T47D (cell line): ENCODE results near the gene CRKL.
"Not testable (repeated sequence)": the region's sequence is repeated elsewhere in the genome, so short reads cannot be mapped to it uniquely, and the experiment has no call there.

Source experiments
- DNase-seq, 2 experiments: peaks; one replicate each; pipeline versions ENCODE4 v3.0.0 to v3.0.0-alpha.2; 2011 to 2012; ENCODE audit warnings: low read depth in 1 of 2, low spot score in 1 of 2
- JUND ChIP-seq: IDR thresholded peaks from 2 replicates; pipeline ENCODE4 v1.6.1; 2012; ENCODE audit warnings: low read depth
- in situ Hi-C: cut with HindIII; loops from 2 replicates; pipeline ENCODE4 v1.10.0; 2016; ENCODE audit warnings: low sequenced_read_pairs, low pct_unique_long_range_greater_than_20kb

Gene CRKL

DNA sequence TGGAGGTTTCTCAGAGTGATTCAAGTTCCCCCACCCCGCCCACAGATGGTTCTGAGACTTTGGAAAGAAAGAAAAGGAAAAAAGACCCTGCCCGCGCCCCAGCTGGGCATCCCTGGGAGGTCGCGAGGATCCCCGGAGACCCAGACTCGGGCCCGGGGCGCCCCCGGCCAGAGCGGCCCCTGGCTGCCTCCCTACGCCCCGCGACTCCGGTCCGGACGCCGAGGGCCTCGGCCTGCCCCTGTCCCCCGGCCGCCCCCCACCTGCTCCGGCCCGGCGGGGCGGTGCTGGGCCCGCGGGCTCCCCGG is 47.5 kb downstream of the CRKL start:
- no peak for TF ChIP-seq JUND

DNA sequence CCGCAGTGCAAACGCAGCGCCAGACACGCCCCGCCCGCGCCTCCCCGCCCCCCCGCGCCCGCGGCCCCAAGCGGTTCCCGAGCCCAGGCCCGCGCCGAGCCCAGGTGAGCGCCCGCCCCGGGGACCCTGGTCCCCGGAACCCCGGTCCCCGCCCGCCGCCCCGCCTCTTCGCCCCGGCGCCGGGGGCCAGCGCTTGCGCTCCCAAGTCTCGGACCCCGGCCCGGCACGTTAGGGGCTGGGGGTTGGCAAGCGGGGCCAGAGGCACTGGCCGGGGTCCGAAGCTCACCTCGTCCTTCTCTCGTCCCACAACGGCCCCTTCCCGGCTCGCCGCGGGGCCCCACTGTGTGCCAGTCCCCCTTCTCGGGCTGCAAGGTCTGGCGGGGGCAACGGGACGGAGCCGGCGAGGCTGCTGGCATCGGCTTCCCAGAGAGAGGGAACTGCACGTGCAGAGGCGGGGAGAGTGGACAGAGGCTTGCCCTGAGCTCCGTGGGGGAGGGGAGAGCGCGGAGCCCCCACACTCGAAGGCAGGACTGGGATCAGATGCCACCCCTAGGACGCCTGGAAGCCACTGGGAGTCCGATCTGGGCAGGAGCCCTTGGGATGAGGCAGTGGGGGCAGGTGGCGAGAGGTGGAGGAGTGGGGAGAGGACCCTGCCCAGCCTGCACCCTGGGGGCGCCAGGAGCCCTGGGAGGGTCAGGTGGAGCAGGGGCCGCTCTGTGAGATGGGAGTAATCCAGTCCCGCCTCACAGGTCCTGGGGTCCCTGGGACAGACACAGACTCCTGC is 48.1 kb downstream of the CRKL start:
- TF ChIP-seq JUND = no peak
- no peak for DNase-seq
- in situ Hi-C loops = no loop called here

More for the DNA sequence above, 47.5 kb downstream of the CRKL start:
- in situ Hi-C loops = no loop called here
- no peak for DNase-seq

DNA sequence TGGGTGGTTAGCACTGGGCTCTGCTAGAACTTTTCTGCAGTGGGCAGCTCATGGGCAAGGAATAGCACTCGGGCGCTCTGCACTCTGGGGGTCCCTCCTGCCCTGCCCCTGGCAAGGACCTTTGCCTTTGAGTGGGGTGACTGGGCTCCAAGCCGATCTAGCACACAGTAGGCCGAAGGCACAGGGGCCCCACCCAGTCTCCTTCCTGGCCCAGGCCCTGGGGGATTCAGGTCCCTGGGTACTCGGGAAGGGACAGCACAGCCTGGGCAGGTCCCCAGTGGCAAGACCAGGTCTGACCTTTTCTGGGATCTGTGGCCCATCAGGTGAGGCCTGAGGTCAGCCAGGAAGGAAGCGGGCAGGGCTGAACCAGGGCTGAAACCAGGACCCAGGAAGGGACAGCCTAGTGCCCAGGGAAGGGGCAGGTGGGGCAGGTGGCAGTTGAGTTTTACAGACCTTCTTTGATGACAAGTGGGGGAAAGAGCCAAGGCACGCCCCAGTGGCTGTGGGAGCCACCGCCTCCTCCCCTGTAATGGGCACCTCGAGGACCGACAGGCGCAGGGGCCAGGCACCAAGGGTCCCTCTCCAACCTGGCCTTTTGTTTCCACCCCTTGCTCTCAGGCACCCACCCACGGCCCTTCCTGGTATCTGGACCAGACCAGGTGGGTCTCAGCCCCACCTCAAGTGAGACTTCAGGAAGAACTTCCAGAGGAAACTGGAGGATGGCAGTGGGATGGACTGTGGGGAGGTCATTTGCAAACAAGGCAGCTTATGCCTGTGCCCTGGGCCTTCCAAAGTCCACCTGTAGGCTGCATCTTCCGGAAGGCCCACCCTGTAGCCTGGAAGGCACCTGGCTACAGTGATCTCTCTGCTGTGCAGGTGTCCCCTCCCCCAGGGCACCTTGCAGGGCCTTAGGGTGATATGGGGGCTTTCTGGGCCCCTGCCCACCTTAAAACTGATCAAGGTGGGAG is 49.0 kb downstream of the CRKL start:
- DNase-seq = no peak
- no peak for TF ChIP-seq JUND
- in situ Hi-C loops = no loop called here

DNA sequence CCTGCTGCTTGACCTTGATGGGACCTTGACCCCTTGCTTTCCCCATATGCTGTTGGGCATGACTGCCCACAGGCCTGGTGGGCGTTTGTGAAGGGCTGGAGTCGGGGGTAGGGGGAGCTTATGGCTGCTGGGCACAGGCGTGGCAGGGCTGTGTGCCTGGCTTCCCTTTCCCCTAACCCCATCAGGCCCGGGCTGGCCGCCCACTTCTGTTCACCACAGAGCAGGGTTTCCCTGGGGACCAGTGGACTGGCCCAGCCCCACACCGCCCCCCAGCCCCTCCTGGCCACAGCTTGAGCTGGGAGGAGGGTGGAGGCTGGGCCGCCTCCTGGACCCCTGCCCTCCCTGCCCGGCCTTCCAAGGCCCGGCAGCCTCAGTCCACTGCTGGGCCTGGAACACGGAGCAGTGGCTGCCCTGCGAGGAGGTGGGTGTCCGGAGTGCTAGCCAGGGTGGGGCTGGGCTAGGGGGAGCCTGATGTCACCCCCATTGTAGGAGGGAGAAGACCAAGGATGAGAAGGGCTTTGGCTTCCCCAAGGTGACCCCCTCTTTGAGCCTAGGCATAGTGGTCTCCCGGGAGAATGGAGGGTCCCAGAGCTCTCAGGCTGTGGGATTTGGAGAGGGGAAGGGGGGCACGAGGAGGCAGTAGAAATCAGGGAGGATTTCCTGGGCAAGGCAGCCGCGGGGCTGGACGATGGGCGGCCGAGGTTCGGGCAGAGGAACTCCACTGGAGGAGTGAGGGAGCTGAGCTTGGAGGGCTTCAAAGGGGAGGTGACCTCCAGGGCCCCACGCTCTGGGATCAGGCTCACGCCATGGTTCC is 49.9 kb downstream of the CRKL start, which contains the start of gene AIFM3:
Gene AIFM3 (plus strand): TSS at position 373 of the 814 bp plus-strand sequence. CDS start 690 bp downstream, outside the sequence.
- TF ChIP-seq JUND = no peak
- in situ Hi-C loops = no loop called here
- DNase-seq = no peak

DNA sequence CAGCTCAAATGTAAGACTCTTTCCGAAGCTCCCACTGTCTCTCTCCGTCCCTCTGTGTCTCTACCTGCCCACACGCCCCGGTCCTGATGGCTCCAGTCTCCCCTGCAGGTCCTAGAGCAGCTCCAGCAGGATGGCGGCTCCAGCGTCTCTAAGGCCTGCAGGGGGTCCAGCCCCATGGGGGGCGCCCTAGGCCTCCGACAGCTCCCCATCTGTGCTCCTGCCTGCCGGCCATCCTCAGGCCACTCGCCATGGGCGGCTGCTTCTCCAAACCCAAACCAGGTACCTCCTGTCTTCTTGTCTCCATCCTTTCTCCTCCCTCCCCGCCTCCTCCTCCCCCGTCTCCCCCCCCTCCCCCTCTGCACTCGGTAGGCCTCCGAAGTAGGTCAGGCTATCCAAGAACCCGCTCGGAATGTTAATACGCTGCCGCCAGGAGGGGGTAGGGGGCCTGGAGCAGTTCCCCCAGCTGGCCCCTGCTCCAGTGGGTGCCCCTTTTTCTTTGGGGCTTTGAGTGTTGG is 50.5 kb downstream of the CRKL start:
- no peak for DNase-seq
- no peak for TF ChIP-seq JUND
- in situ Hi-C loops = no loop called here

DNA sequence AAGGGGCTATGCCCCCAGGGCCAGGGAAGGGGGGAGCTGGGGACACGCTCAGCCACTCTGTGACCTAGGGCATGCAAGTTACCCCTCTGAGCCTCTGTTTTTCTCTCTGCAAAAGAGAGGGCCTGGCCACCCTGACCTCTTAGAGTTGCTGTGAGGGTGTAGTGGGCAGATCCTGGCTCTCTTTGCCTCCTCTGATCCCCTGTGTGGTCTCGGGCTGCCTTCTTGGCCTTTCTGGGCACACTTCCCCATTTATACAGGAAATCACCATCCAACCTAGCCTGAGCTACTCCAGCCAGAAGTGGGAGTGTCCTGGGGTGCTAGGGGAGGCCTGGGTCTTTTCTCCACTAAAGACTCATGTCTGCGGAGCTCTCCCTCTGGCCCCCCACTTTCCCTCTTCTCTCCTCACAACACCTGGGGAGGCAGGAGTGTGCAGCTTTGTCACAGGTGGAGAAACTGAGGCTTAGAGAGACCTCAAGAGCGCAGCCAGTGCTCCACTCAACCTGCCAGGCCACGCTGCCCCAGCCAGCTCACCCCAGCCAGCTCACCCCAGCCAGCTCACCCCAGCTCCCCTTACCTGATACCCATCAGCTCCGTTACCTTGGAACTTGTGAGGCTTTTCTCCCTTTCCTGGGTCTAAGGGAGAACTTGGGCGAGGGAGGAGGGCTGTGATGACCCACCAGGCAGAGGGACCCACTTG is 51.2 kb downstream of the CRKL start:
- DNase-seq = no peak
- no peak for TF ChIP-seq JUND
- in situ Hi-C loops = no loop called here

DNA sequence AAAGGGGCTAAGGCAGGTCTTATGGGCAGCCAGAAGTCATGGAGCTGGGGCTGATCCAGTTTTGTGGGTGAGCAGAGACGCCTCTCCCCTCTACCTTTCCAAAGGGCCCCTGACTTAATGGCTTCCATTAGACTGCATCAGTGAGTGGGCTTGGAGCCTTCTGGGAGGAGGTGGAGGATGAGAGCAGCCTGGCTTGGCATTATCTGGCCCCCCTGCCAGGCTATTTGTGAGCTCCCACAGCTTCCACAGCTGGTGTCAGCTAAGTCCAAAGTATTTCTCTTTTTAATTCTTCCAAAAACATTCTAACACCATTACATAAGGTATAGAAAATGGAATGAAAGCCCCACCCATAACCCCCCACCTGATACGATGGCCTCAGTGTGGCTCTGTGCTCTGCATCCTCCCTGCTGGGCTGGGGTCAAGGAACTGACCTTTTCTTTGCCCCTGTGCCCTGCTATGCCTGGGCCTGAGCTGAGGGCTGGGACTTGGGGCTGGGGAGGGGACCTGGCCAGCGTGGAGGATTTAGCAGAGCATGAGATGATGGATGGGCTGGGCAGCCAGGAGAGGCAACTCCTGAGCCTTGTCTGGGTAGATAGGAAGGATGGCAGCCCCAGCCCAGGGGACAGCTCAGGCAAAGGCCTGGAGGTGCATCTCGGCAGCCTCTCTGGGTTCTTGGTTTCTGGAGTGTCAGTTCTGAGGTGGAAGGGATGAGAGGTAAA is 53.9 kb downstream of the CRKL start:
- TF ChIP-seq JUND = no peak
- in situ Hi-C loops = no loop called here
- no peak for DNase-seq

DNA sequence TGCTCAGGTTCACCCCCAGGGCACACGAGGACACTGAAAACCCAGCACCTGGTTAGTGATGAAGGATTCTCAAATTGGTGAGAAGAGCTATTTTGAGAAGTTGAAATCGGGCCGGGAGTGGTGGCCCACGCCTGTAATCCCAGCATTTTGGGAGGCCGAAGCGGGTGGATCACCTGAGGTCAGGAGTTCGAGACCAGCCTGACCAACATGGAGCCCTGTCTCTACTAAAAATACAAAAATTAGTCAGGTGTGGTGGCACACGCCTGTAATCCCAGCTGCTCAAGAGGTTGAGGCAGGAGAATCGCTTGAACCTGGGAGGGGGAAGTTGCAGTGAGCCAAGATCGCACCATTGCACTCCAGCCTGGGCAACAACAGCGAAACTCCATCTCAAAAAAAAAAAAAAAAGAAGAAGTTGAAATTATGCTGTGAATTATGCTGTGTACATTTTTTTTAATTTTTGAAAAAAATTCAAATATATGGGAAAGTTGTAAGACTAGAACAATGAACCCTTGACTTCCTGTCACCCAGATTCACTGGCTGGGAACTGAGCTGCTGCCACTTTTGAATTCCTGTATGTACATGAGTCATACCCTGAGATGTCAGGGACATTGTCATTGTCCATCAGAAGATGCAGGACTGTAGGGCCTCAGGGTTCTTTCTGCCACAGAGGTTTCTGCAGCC is 54.9 kb downstream of the CRKL start:
- in situ Hi-C loops, DNase-seq: not testable (repeated sequence)

DNA sequence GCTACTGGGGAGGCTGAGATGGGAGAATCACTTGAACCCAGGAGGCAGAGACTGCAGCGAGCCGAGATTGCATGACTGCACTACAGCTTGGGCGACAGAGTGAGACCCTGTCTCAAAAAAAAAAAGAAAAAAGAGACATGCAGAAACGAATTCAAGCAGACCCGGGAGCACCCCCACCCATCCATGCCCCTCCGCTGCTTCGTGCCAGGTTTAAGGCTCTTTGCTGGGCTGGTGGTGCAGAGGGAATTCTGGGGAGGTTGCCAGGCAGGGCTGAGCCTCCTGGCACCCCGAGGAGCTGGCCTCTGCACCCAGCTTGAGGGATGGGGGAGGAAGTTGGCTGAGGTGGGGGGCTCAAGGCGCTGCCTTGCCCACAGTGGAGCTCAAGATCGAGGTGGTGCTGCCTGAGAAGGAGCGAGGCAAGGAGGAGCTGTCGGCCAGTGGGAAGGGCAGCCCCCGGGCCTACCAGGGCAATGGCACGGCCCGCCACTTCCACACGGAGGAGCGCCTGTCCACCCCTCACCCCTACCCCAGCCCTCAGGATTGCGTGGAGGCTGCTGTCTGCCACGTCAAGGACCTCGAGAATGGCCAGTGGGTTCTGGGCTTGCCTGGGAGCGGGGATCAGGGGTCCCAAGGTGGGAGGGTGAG is 55.8 kb downstream of the CRKL start:
- DNase-seq = no peak
- no peak for TF ChIP-seq JUND
- in situ Hi-C loops = no loop called here

DNA sequence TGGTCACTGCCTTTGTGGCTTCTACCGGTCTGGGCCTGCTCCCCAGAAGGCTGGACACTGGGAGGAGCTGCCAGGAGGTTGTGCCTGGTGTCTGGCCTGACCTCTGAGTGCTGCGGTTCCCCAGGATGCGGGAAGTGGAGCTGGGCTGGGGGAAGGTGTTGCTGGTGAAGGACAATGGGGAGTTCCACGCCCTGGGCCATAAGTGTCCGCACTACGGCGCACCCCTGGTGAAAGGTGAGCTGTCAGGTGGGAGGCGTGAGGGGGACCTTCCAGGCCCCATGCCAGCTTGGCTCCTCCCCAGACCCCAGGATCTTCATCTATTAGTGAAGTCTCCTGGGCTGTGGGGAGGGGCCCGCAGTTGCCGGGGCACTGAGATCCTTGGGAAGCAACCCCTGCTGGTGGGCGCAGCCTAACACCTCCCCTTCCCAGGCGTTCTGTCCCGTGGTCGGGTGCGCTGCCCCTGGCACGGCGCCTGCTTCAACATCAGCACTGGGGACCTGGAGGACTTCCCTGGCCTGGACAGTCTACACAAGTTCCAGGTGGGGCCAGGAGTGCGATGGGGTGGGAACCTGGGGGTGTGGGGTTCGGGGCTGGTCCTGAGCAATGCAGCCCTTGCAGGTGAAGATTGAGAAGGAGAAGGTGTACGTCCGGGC is 56.6 kb downstream of the CRKL start:
- in situ Hi-C loops = no loop called here
- DNase-seq = no peak
- no peak for TF ChIP-seq JUND
